ENCODE measurements around the gene MRTFA.

Gene MRTFA

DNA sequence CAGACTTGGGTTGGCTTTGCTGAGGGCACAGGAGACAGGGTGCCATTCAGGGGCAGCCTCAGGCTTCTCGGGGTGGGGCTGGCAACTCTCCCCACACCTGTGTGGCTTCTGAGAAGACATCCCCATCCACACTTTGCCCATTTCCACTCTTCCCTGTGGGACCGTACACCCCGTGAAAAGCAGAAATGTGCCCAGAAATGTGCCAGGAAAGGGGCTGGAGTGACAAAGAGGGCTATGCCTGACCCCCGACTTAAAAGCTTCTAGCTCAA is 215.5 kb downstream of the MRTFA start:
- DNase-seq, result no peak

- no peak for DNase-seq
Measured at GRCh38 chr22:40420341-40421081, 216.0 kb downstream of the MRTFA start.

GRCh38 chr22:40419718-40420117 is 216.8 kb downstream of the MRTFA start:
- no peak for DNase-seq

GRCh38 chr22:40418366-40419201 is 217.9 kb downstream of the MRTFA start:
- DNase-seq, result no peak

DNA sequence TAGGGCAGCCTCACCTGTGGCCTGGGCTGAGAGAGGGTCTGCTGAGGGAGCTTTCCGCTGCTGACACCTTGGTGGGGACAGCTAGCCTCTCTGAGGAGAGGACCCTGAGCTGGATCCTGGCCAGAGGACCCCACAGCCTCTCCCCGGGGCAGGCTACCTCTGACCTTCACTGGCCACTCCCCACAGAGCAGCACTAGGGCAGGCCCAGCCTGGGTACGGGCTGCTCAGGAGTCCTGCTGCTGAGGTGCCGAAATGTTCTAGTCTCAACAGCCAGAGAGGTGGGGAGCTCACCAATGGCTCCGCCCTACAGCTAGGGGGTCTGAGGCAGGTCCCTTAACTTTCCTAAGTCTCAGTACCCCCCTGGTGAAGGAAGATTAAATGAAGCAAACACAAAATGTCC is 218.6 kb downstream of the MRTFA start:
- DNase-seq, result no peak

GRCh38 chr22:40417041-40417440 is 219.5 kb downstream of the MRTFA start:
- DNase-seq, result no peak

GRCh38 chr22:40416636-40417035 is 219.9 kb downstream of the MRTFA start:
- no peak for DNase-seq

- no peak for DNase-seq
Measured at GRCh38 chr22:40416267-40416570, 220.3 kb downstream of the MRTFA start.

GRCh38 chr22:40415531-40416266 is 220.8 kb downstream of the MRTFA start:
- DNase-seq, result peak; percentile 46

DNA sequence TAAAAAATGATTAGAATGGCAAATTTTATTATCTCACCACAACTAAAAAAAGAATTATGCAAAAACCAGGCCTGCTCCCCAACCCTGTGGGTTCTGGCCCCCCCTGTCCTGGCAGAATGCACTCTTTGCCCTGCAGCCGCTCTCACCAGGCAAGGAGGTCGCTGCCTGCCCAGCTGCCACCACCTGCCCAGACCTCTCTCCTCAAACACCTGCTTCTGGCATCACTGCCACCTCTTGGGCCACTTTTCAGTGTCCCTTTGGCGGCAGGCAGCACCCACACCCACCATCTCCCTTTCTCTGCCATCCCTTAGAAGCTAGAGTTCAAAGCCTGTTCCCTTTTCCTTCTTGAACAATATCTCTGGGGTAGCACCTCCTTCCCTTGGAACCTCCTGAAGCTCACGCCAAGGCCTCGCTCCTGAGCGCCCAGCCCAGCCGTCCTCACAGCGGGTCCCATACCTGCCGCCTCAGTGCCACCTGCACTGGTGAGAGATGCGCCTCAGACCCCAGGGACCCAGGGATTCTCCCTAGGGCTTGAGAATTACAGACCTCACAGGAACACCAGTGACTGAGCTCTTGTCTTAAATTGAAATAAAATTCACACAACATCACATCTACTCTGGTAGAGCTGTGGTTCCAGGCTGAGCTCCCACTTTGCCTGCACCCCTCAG is 221.5 kb downstream of the MRTFA start:
- no peak for DNase-seq

DNA sequence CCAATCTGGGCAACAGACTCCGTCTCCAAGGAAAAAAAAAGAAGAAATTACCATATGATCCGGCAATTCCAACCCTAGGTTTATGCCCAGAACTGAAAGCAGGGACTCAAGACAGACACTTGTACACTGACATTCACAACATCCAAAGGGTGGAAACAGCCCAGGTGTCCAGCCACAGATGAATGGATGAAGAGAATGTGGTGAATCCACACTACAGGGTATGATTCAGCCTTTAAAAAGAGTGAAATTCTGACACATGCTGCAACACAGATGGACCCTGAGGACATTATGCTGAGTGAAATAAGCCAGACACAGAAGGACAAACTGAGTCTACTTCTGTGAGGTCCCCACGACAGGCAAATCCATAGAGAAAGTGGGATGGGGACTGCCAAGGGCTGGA is 222.2 kb downstream of the MRTFA start:
- DNase-seq, result no peak

- DNase-seq, result no peak
Measured at GRCh38 chr22:40413873-40414272, 222.6 kb downstream of the MRTFA start.

DNA sequence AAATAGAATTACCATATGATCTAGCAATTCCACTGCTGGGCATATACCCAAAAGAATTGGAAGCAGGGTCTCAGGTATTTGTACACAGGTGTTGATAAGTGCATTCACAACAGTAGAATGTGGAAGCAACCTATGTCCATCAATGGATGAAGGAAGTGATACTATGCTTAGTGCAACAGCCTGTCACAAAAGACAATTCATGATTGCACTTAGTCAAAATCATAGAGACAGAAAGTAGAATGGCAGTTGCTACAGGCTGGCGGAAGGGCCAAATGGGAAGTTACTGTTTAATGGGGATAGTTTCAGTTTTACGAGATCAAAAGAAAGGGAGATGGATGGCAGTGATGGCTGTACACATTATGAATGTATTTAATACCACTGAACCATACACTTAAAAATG is 224.1 kb downstream of the MRTFA start:
- DNase-seq, result peak; percentile 88

- no peak for DNase-seq
Measured at GRCh38 chr22:40411506-40411861, 225.0 kb downstream of the MRTFA start.

DNA sequence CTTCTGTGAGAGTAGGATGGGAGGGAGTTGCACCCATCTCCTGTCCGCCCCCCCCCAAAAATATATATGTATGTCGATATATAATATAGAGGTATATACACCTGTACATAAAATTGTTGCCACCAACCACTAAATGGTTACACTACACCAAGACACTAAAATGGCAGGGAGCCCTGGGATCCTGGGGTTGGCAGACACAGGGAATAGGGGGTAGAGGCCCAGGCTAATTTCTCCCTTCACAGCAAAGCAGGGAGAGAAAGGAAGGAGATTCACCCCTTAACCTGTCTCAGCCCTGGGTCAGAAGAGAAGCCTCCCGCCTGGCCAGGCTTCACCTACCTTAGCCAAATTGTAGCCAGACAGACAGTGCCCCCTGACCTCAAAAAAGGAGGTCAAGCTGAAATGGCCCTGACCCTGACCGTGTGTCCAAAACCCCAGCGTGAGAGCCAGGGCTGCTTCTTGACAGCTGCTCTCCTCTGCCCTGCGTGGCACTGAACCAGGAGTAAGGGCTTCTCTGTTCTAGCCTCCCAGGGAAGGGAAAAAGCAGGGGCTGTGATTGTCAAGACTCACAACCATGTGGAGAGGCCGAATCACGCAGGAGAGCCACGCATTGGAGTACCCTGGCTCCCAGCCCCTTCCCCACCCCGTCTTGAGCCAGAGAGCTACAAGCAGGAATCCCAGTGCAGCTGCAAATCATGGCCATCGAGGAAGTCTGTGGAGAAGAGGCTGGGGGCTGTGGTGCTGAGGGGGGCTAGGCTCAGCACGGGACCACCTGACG is 225.6 kb downstream of the MRTFA start:
- DNase-seq, result no peak

DNA sequence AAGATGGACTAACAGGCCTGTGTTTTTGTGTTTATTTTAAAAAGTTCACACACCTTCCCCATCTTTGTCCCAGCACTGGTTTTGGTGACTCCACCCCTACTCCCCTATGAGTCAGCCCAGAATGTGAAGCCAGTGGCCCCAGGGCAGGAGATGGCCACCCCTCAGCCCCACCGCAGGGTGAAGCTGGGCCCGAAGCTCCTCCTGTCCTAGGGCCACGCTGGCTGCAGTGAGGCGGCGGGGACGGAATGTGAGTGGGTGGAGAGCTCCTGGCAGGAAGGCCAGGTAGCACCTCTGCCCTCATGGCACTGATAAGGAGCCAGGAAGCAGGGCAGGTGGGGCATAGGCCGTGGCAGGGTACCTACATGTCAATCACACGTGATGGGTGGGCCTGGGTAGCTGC is 226.2 kb downstream of the MRTFA start:
- no peak for DNase-seq

DNA sequence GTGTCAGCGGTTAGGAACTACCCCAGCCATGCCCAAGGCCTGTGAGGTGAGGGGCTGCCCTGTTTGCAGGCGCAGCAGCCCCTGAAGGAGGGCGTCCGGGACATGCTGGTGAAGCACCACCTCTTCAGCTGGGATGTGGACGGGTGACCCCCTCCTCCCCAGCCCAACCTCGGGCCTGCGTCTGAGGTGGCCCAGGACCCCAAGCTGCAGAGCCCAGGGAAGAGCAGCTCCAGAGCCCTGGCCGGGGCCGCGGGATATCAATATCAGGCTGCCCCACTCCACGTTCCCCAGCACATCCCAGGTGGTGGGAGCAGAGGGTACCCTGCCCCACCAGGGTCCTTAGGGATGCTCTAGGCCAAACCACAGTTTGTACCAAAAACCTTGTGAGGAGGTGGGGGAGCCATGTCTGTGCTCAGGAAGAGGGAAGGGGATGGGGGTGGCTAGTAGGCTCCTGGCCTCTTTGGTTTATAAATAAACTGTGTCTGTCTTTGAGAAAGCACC is 226.9 kb downstream of the MRTFA start:
- no peak for DNase-seq

GRCh38 chr22:40408718-40409612 is 227.6 kb downstream of the MRTFA start:
- DNase-seq, result no peak

DNA sequence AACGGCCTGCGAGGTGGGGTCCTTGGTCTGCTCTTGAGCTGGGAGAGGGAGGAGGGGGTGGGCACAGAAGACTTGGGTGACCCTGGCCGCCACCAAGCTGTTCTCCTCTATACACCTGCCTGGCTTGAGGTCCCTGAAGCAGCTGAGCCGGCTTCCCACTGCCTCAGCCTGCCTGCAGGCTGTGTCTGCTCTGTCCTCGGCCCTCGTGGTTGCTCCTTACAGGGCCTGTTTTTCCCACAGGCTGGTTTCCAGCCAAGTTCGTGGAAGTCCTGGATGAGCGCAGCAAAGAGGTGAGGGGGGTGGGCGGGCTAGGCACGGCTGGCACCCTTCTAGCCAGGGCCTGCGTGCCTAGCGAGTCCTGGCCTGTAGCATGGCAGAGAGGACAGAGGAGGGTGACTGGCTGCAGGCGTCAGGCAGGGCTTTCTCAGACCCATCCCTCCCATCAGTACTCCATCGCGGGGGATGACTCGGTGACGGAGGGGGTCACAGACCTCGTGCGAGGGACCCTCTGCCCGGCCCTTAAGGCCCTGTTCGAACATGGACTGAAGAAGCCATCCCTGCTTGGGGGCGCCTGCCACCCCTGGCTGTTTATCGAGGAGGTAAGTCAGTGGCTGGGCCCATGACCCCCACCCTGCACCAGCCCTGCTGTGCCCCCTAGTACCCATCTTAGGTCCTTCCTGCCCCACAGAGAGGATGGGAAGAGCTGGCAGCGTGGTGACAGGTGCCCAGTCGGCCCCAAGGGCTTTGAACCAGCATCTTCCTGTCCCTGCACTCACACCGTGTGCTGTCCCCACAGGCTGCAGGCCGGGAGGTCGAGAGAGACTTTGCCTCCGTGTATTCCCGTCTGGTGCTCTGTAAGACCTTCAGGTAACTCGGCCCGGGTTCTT is 228.4 kb downstream of the MRTFA start:
- DNase-seq, result no peak

DNA sequence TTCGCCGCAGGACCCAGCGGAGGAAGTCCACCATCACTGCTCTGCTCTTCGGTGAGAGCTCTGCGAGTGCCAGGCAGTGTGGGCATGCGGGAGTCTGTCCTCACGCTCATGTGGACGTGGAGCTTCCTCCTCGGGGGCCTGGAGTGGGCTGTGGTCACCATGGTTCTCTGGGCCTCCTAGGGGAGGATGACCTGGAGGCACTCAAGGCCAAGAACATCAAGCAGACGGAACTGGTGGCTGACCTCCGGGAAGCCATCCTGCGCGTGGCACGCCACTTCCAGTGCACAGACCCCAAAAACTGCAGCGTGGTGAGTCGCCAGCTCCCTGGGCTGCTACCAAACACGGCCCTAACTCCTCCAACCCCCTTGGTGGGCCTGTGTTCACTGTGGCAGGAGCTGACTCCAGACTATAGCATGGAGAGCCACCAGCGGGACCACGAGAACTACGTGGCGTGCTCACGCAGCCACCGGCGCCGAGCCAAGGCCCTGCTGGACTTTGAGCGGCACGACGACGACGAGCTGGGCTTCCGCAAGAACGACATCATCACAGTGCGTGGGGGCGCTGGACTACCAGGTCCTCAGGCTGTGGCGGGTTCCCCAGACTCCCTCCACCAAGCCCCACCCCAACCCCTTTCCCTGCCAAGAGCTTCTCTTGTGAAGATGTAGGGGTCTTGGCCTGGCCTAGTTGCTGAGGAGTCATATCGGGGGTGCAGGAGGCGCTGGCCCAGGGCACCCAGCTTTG is 229.3 kb downstream of the MRTFA start:
- DNase-seq, result no peak
